GM18505 (cell line): ENCODE data around the gene CACNA2D4.

Experiments used
- ATAC-seq: cut with Tn5 transposase; IDR thresholded peaks from one replicate; pipeline ENCODE4 v1.9.1; 2021; ENCODE audit not compliant: unreplicated experiment
- POLR2A ChIP-seq: IDR thresholded peaks from 4 replicates; pipeline ENCODE4 v1.6.1; 2011; ENCODE audit warnings: borderline replicate concordance; ENCODE audit not compliant: insufficient read depth, insufficient read length; ENCODE audit errors: extremely low read depth

Gene CACNA2D4

GRCh38 chr12:1750300-1750699 is 168.2 kb downstream of the CACNA2D4 start:
- TF ChIP-seq POLR2A, result no peak
- no peak for ATAC-seq

GRCh38 chr12:1749019-1749418 is 169.4 kb downstream of the CACNA2D4 start:
- no peak for TF ChIP-seq POLR2A
- no peak for ATAC-seq

GRCh38 chr12:1747609-1748008 is 170.8 kb downstream of the CACNA2D4 start:
- ATAC-seq, result no peak

GRCh38 chr12:1744932-1745331 is 173.5 kb downstream of the CACNA2D4 start:
- no peak for TF ChIP-seq POLR2A
- no peak for ATAC-seq

More at GRCh38 chr12:1747609-1748008, 170.8 kb downstream of the CACNA2D4 start:
- no peak for TF ChIP-seq POLR2A
